Lung (tissue), 12 donors: ENCODE results near the gene UGT8. TPM values are rescaled to one million over a fixed set of nuclear protein-coding genes. Genes with fewer than 3 reads are reported as not detected.

Source experiments
- ATAC-seq: fragments of 200-7000 bp; cut with Tn5 transposase; one replicate; pipeline ENCODE4 v1.9.1; 2020; ENCODE audit warnings: moderate number of reproducible peaks; ENCODE audit not compliant: insufficient read depth, low FRiP score
- DNase-seq, 3 donors: peaks; one replicate each; pipeline ENCODE4 v3.0.0-alpha.2; 2013 to 2017
- H3K27ac ChIP-seq, 2 donors: one replicate each; pipeline ENCODE4 v1.5.1; 2013; ENCODE audit warnings: mild to moderate bottlenecking in 2 of 2, moderate library complexity in 2 of 2, control low read depth in 1 of 2, inconsistent platforms in 1 of 2, low read depth in 1 of 2, low read length in 1 of 2
- H3K27me3 ChIP-seq, 3 donors: one replicate each; pipeline ENCODE4 v1.5.1; 2013; ENCODE audit warnings: low read length in 2 of 3; ENCODE audit not compliant: control insufficient read depth in 3 of 3, insufficient read depth in 3 of 3
- H3K36me3 ChIP-seq, 4 donors: one replicate each; pipeline ENCODE4 v1.5.1; 2013; ENCODE audit warnings: low read length in 4 of 4, mild to moderate bottlenecking in 1 of 4, moderate library complexity in 1 of 4; ENCODE audit not compliant: control insufficient read depth in 4 of 4, insufficient read depth in 4 of 4
- H3K4me1 ChIP-seq, 5 donors: one replicate each; pipeline ENCODE4 v1.5.1; 2013; ENCODE audit warnings: low read length in 5 of 5, mild to moderate bottlenecking in 2 of 5, moderate library complexity in 1 of 5; ENCODE audit not compliant: control insufficient read depth in 5 of 5, insufficient read depth in 5 of 5
- H3K4me3 ChIP-seq: one replicate; pipeline ENCODE4 v1.5.1; 2013; ENCODE audit warnings: mild to moderate bottlenecking, control low read depth, moderate library complexity
- H3K9ac ChIP-seq, 2 donors: one replicate each; pipeline ENCODE4 v1.5.1; 2013; ENCODE audit warnings: low read length in 2 of 2, control low read depth in 1 of 2; ENCODE audit not compliant: insufficient read depth in 1 of 2
- H3K9me3 ChIP-seq, 4 donors: one replicate each; pipeline ENCODE4 v1.5.1; 2013; ENCODE audit warnings: low read length in 3 of 4, mild to moderate bottlenecking in 1 of 4, moderate library complexity in 1 of 4; ENCODE audit not compliant: control insufficient read depth in 4 of 4, insufficient read depth in 3 of 4
- WGBS, 2 donors: extraction: QIAGEN DNeasy Blood & Tissue Kit; methylation state at CpG; one replicate each; pipeline ENCODE4 v1.1.7; 2013; 5-methylcytosine and 5-hydroxymethylcytosine counted together
- polyA plus RNA-seq, 2 donors: library from polyadenylated mRNA; stranded (reverse); fragments of 200-250 nt; gene quantifications; one replicate each; pipeline ENCODE4 v1.2.1, GENCODE V29; 2013
- total RNA-seq, 2 donors: library from RNA; depleted of rRNA in 1 of 2; stranded (reverse); fragments of >200 nt in 1 of 2; gene quantifications; one replicate each; pipeline ENCODE4 v1.2.1, GENCODE V29; 2014 to 2021
- TF ChIP-seq, protein P1 (sequence below): IDR thresholded peaks from 2 replicates; pipeline ENCODE4 v1.5.1; 2012; ENCODE audit warnings: mild to moderate bottlenecking; ENCODE audit errors: control extremely low read depth, extremely low read depth
- donor health status: control.
- donor health status: control.
- donor health status: Bipolar disorder and iron deficiency.
- donor health status: healthy.
- donor health status: DM: yes; HTN: yes; CAD: no.

UGT8 gene
- total and polyA plus RNA-seq, 4 donors = 0.37 to 9.9 (median 1.8) TPM

DNA sequence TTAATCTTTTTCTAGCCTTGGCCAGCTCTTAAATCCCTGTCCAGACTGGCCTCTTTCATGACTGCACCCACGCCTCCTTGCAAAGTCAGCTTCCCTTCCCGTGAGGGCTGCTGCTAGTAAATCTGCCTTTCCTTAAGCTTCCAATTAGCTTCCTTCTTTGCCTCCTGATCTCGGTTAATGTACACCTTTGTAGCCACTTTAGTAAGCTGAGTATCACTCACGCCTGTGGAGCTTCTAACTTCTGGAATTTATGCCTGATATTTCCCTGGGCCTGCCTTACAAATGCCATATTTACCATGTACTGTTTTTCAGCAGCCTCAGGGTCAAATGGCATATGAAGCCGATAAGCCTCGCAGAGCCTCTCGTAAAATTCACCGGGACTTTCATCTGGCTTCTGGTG, 5.1 kb upstream of the UGT8 start:
- H3K4me1 ChIP-seq = peaks cover 0 to 6% (median 0%) of the 10 kb centered on the region in 5 donors
- TF ChIP-seq, protein P1, sequence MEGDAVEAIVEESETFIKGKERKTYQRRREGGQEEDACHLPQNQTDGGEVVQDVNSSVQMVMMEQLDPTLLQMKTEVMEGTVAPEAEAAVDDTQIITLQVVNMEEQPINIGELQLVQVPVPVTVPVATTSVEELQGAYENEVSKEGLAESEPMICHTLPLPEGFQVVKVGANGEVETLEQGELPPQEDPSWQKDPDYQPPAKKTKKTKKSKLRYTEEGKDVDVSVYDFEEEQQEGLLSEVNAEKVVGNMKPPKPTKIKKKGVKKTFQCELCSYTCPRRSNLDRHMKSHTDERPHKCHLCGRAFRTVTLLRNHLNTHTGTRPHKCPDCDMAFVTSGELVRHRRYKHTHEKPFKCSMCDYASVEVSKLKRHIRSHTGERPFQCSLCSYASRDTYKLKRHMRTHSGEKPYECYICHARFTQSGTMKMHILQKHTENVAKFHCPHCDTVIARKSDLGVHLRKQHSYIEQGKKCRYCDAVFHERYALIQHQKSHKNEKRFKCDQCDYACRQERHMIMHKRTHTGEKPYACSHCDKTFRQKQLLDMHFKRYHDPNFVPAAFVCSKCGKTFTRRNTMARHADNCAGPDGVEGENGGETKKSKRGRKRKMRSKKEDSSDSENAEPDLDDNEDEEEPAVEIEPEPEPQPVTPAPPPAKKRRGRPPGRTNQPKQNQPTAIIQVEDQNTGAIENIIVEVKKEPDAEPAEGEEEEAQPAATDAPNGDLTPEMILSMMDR = no peak
- H3K27me3 ChIP-seq = peaks cover 3 to 12% (median 12%) of the 10 kb centered on the region in 3 donors
- no peak overlapping the region for H3K27ac ChIP-seq
- H3K36me3 ChIP-seq = no peaks in the 10 kb centered on the region
- no peak for DNase-seq
- WGBS, 2 donors = 76 to 78% methylated on average over 8 of the region's 8 CpGs
- peaks cover 0 to 4% (median 0%) of the 10 kb centered on the region in 4 donors for H3K9me3 ChIP-seq
- no peak for ATAC-seq
- no peak overlapping the region for H3K4me3 ChIP-seq
- H3K9ac ChIP-seq = no peak overlapping the region

DNA sequence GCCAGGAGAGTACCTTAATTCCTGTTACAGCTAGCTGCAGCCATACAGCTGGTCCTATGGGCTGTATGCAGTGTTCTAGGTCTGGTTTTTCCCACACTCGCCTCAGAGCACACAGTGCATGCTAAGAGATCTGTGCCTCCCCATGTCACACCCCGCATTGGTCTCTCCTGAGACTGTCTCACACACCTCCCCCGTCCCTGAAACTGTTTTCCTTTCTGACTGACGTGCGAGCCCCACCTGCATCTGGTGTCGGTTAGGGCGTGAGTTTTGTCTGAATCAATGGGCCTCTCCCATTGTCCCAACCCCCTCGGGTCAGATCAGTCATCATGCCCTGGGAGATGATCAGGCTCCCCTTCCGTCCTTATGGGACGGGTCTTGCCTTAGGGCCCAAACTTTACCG, 3.4 kb upstream of the UGT8 start:
- peaks cover 3 to 26% (median 21%) of the 10 kb centered on the region in 3 donors for H3K27me3 ChIP-seq
- 89 to 94% methylated on average over 11 of the region's 11 CpGs for WGBS, 2 donors
- H3K4me3 ChIP-seq = no peak overlapping the region
- H3K9ac ChIP-seq = no peak overlapping the region
- H3K9me3 ChIP-seq = peaks cover 0 to 8% (median 0%) of the 10 kb centered on the region in 4 donors
- peaks cover 0 to 12% (median 0%) of the 10 kb centered on the region in 5 donors for H3K4me1 ChIP-seq
- H3K36me3 ChIP-seq = no peaks in the 10 kb centered on the region
- H3K27ac ChIP-seq = no peak overlapping the region
- no peak for DNase-seq
- TF ChIP-seq, protein P1 = no peak
- ATAC-seq = no peak

GRCh38 chr4:114595921-114596320, 2.7 kb upstream of the UGT8 start:
- DNase-seq (no peak), ATAC-seq (no peak)
- no peaks in the 10 kb centered on the region for H3K36me3 ChIP-seq
- H3K9ac ChIP-seq = no peak overlapping the region
- H3K27ac ChIP-seq = no peak overlapping the region
- H3K4me3 ChIP-seq = no peak overlapping the region
- H3K9me3 ChIP-seq = peaks cover 0 to 8% (median 0%) of the 10 kb centered on the region in 4 donors
- peaks cover 3 to 33% (median 27%) of the 10 kb centered on the region in 3 donors for H3K27me3 ChIP-seq
- H3K4me1 ChIP-seq = peaks cover 0 to 12% (median 0%) of the 10 kb centered on the region in 5 donors
- WGBS, 2 donors = 81 to 94% methylated on average over 2 of the region's 2 CpGs
- TF ChIP-seq, protein P1 = no peak
